ENCODE measurements around the gene WIPF1.

DNA sequence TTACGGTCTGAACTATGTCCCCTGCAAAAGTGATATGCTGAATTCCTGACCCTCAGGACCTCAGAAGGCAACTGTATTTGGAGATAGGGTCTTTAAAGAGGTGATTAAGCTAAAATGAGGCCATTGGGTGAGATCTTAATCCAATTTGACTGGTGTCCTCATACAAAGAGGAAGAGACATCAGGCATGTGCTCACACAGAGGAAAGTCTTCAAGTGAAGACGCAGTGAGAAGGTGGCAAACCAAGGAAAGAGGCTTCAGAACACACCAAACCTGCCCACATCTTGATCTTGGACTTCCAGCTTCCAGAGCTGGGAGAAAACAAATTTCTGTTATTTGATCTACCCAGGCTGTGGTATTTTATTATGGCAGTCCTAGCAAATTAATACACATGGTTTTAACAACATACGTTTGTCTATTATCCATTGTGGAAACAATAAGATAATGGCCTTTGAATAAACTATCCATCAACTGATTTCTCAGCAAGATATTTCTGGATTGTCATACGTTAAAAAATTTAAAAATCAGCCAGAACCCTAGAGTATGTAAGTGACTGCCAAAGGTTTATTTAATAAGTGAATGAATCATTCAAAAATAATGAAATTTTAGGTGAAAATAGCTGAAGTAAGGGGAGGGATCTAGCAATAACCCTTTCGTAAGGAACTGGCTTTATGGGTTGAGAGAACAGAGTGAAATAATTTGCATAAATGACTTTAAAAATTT is 6.5 kb downstream of the WIPF1 start:
- TF ChIP-seq, protein P1, sequence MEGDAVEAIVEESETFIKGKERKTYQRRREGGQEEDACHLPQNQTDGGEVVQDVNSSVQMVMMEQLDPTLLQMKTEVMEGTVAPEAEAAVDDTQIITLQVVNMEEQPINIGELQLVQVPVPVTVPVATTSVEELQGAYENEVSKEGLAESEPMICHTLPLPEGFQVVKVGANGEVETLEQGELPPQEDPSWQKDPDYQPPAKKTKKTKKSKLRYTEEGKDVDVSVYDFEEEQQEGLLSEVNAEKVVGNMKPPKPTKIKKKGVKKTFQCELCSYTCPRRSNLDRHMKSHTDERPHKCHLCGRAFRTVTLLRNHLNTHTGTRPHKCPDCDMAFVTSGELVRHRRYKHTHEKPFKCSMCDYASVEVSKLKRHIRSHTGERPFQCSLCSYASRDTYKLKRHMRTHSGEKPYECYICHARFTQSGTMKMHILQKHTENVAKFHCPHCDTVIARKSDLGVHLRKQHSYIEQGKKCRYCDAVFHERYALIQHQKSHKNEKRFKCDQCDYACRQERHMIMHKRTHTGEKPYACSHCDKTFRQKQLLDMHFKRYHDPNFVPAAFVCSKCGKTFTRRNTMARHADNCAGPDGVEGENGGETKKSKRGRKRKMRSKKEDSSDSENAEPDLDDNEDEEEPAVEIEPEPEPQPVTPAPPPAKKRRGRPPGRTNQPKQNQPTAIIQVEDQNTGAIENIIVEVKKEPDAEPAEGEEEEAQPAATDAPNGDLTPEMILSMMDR (IDR thresholded peaks at IDR 0.05), result no peak
- no peak for TF ChIP-seq POLR2A (IDR thresholded peaks at IDR 0.05)
